HepG2 (cell line): ENCODE data around the gene PRXL2B. TPM values are rescaled to one million over a fixed set of nuclear protein-coding genes. Genes with fewer than 3 reads are reported as not detected.

Experiments used
- ATAD3A ChIP-seq: sonication (generic); formaldehyde crosslinking; IDR thresholded peaks from 2 replicates; pipeline ENCODE4 v1.4.0; 2020; ENCODE audit warnings: missing genetic modification reagents
- CBX5 ChIP-seq: sonication (generic); formaldehyde crosslinking; IDR thresholded peaks from 2 replicates; pipeline ENCODE4 v1.4.0; 2020; ENCODE audit warnings: missing genetic modification reagents, borderline replicate concordance
- FOXP1 ChIP-seq, 2 experiments: fragments of 450-650 bp in 1 of 2; IDR thresholded peaks; 2 replicates each; pipeline ENCODE4 v1.6.1; 2017 to 2018; ENCODE audit warnings: antibody characterized with exemption in 1 of 2
- LCORL ChIP-seq, 2 experiments: fragments of 450-650 bp in 1 of 2; sonication (generic) in 1 of 2; formaldehyde crosslinking in 1 of 2; IDR thresholded peaks; 2 replicates each; pipeline versions ENCODE4 v1.5.0 to v1.6.1; 2017 to 2020; ENCODE audit warnings: antibody characterized with exemption in 1 of 2, missing genetic modification reagents in 1 of 2
- LRRFIP1 ChIP-seq: sonication (generic); formaldehyde crosslinking; conservative IDR thresholded peaks from 2 replicates; pipeline ENCODE4 v1.4.0; 2020; ENCODE audit warnings: missing genetic modification reagents
- MNT ChIP-seq: fragments of 450-650 bp; IDR thresholded peaks from 2 replicates; pipeline ENCODE4 v1.6.1; 2016
- NFE2L1 ChIP-seq: sonication (generic); formaldehyde crosslinking; IDR thresholded peaks from 2 replicates; pipeline ENCODE4 v1.4.0; 2020; ENCODE audit warnings: missing genetic modification reagents, mild to moderate bottlenecking, borderline replicate concordance
- NFYC ChIP-seq: IDR thresholded peaks from 2 replicates; pipeline ENCODE4 v1.6.1; 2016; ENCODE audit warnings: missing genetic modification reagents, missing compliant biosample characterization
- NR1H2 ChIP-seq: sonication (generic); formaldehyde crosslinking; IDR thresholded peaks from 2 replicates; pipeline ENCODE4 v1.8.1; 2022; ENCODE audit warnings: low read depth, missing genetic modification reagents, borderline replicate concordance
- PCBP2 ChIP-seq: fragments of 200-400 bp; formaldehyde crosslinking; optimal IDR thresholded peaks from 2 replicates; pipeline ENCODE3; 2018; ENCODE audit warnings: low read length, low read depth; ENCODE audit not compliant: poor library complexity, severe bottlenecking
- RBFOX2 ChIP-seq: fragments of 200-400 bp; formaldehyde crosslinking; IDR thresholded peaks from 2 replicates; pipeline ENCODE4 v1.6.1; 2017; ENCODE audit warnings: low read depth, mild to moderate bottlenecking, low read length
- RNF219 ChIP-seq: sonication (generic); formaldehyde crosslinking; IDR thresholded peaks from 2 replicates; pipeline ENCODE4 v1.5.0; 2020; ENCODE audit warnings: mild to moderate bottlenecking, missing genetic modification reagents
- TAF1 ChIP-seq: sonication (generic); formaldehyde crosslinking; IDR thresholded peaks from 2 replicates; pipeline ENCODE4 v1.4.0; 2020; ENCODE audit warnings: missing genetic modification reagents
- ZNF138 ChIP-seq: sonication (generic); formaldehyde crosslinking; IDR thresholded peaks from 2 replicates; pipeline ENCODE4 v1.5.0; 2020; ENCODE audit warnings: mild to moderate bottlenecking, low read depth, missing genetic modification reagents
- ZNF296 ChIP-seq: sonication (generic); formaldehyde crosslinking; conservative IDR thresholded peaks from 2 replicates; pipeline ENCODE4 v1.5.0; 2020; ENCODE audit warnings: mild to moderate bottlenecking, missing genetic modification reagents
- ZNF878 ChIP-seq: sonication (generic); formaldehyde crosslinking; IDR thresholded peaks from 2 replicates; pipeline ENCODE4 v1.8.1; 2023; ENCODE audit warnings: mild to moderate bottlenecking, missing genetic modification reagents, moderate library complexity
- ZSCAN30 ChIP-seq: sonication (generic); formaldehyde crosslinking; IDR thresholded peaks from 2 replicates; pipeline ENCODE4 v1.5.0; 2020; ENCODE audit warnings: mild to moderate bottlenecking, missing genetic modification reagents
- polyA plus RNA-seq, 8 experiments: library from polyadenylated mRNA; depleted of rRNA in 3 of 8; stranded (reverse) in 7 of 8; unstranded in 1 of 8; fragments of >200 nt; fragmentation: Illumina TruSeq in 4 of 8; extraction: Trizol in 4 of 8; gene quantifications; 2 replicates each; pipeline versions ENCODE4 v1.2.1 to v1.2.3, GENCODE V29; 2011 to 2016; ENCODE audit warnings: low read depth in 4 of 8, missing spikeins in 1 of 8, mixed read lengths in 1 of 8; ENCODE audit not compliant: insufficient read depth in 1 of 8
- total RNA-seq, 5 experiments: library from RNA; depleted of rRNA; stranded (reverse); fragments of >200 nt; fragmentation: Illumina TruSeq; extraction: Trizol; gene quantifications; 2 replicates each; pipeline ENCODE4 v1.2.3, GENCODE V29; 2016; ENCODE audit warnings: low read depth in 1 of 5

PRXL2B gene
- total and polyA plus RNA-seq, 2 of the 13 experiments (the other 11 are each of a cell fraction or from before 2014, with no cell fraction given) = 16.8 to 22.1 TPM

GRCh38 chr1:2545754-2546514 lies 40.6 kb upstream of the PRXL2B start (continued):
- TF ChIP-seq RNF219 (CRISPR knock-in tag) = no peak
- no peak for TF ChIP-seq ATAD3A
- TF ChIP-seq TAF1 (CRISPR knock-in tag) = peak; percentile 56; the same call in 1 of the 2 replicates
- TF ChIP-seq LCORL (IDR thresholded peaks at IDR 0.05) = no peak
- no peak for TF ChIP-seq LCORL (CRISPR knock-in tag; IDR thresholded peaks at IDR 0.05)
- TF ChIP-seq NFYC (CRISPR knock-in tag) = peak; percentile 65
- TF ChIP-seq NFE2L1 (CRISPR knock-in tag) = no peak
- no peak for TF ChIP-seq LRRFIP1 (CRISPR knock-in tag)
- no peak for TF ChIP-seq ZSCAN30 (CRISPR knock-in tag)
- no peak for TF ChIP-seq CBX5 (CRISPR knock-in tag)
- no peak for TF ChIP-seq MNT
- no peak for TF ChIP-seq FOXP1 (IDR thresholded peaks at IDR 0.05)
- no peak for TF ChIP-seq FOXP1 (CRISPR knock-in tag; IDR thresholded peaks at IDR 0.05)
- TF ChIP-seq PCBP2 = no peak
- peak; percentile 77 for TF ChIP-seq RBFOX2
- no peak for TF ChIP-seq ZNF296 (CRISPR knock-in tag)
- TF ChIP-seq ZNF878 = no peak
- TF ChIP-seq ZNF138 (CRISPR knock-in tag) = no peak
- no peak for TF ChIP-seq NR1H2
